ENCODE data around the gene SNAP25.

The SNAP25 gene

GRCh38 chr20:10218536-10219451 lies at the start of gene SNAP25:
Gene SNAP25 (plus strand): TSS chr20:10218830. CDS start chr20:10275492, 56,662 bp downstream.
- no peak for DNase-seq (ENCODE audit: low read depth in 2 of 2)

- no peak for DNase-seq (ENCODE audit: low read depth in 2 of 2)
Observed at GRCh38 chr20:10169752-10170151, 48.9 kb upstream of the SNAP25 start.

- DNase-seq (ENCODE audit: low read depth in 2 of 2): no peak
Observed at GRCh38 chr20:10170261-10170660, 48.4 kb upstream of the SNAP25 start.

GRCh38 chr20:10171864-10172751 lies 46.5 kb upstream of the SNAP25 start:
- peak in 1 of 2 donors; percentile 1 for DNase-seq (ENCODE audit: low read depth in 2 of 2)

GRCh38 chr20:10172998-10173655 lies 45.5 kb upstream of the SNAP25 start:
- DNase-seq (ENCODE audit: low read depth in 2 of 2): no peak

- no peak for DNase-seq (ENCODE audit: low read depth in 2 of 2)
Observed at GRCh38 chr20:10174400-10174799, 44.2 kb upstream of the SNAP25 start.

- DNase-seq (ENCODE audit: low read depth in 2 of 2): no peak
Observed at GRCh38 chr20:10177326-10177725, 41.3 kb upstream of the SNAP25 start.

GRCh38 chr20:10178091-10178490 lies 40.5 kb upstream of the SNAP25 start:
- no peak for DNase-seq (ENCODE audit: low read depth in 2 of 2)

GRCh38 chr20:10178727-10179313 lies 39.8 kb upstream of the SNAP25 start:
- no peak for DNase-seq (ENCODE audit: low read depth in 2 of 2)

GRCh38 chr20:10179574-10180298 lies 38.9 kb upstream of the SNAP25 start:
- no peak for DNase-seq (ENCODE audit: low read depth in 2 of 2)

GRCh38 chr20:10180651-10181235 lies 37.9 kb upstream of the SNAP25 start:
- no peak for DNase-seq (ENCODE audit: low read depth in 2 of 2)

GRCh38 chr20:10185741-10186558 lies 32.7 kb upstream of the SNAP25 start:
- no peak for DNase-seq (ENCODE audit: low read depth in 2 of 2)

GRCh38 chr20:10190456-10190855 lies 28.2 kb upstream of the SNAP25 start:
- DNase-seq (ENCODE audit: low read depth in 2 of 2): no peak

- no peak for DNase-seq (ENCODE audit: low read depth in 2 of 2)
Observed at GRCh38 chr20:10192171-10192570, 26.5 kb upstream of the SNAP25 start.

- no peak for DNase-seq (ENCODE audit: low read depth in 2 of 2)
Observed at GRCh38 chr20:10194166-10194565, 24.5 kb upstream of the SNAP25 start.

GRCh38 chr20:10200330-10200729 lies 18.3 kb upstream of the SNAP25 start:
- DNase-seq (ENCODE audit: low read depth in 2 of 2): no peak

GRCh38 chr20:10201321-10201870 lies 17.2 kb upstream of the SNAP25 start:
- DNase-seq (ENCODE audit: low read depth in 2 of 2): no peak

- DNase-seq (ENCODE audit: low read depth in 2 of 2): no peak
Observed at GRCh38 chr20:10209091-10209490, 9.5 kb upstream of the SNAP25 start.

GRCh38 chr20:10213526-10213925 lies 5.1 kb upstream of the SNAP25 start:
- no peak for DNase-seq (ENCODE audit: low read depth in 2 of 2)
